Activated CD8-positive, alpha-beta memory T cell treated with anti-CD3 and anti-CD28 coated beads for 36 hours (primary cell): Measurements from ENCODE around the gene PLD1. TPM values are rescaled to one million over a fixed set of nuclear protein-coding genes. Genes with fewer than 3 reads are reported as not detected.
"Not testable (repeated sequence)": the region's sequence is repeated elsewhere in the genome, so short reads cannot be mapped to it uniquely, and the experiment has no call there.

Experiments
- CTCF ChIA-PET: fragments of 350-600 bp; sonication (Branson Sonifier 250); formaldehyde crosslinking; loops from one replicate; lab custom pipeline; 2021; ENCODE audit warnings: antibody characterized with exemption; lab: Charles Lee
- POLR2A ChIA-PET: fragments of 350-600 bp; sonication (Branson Sonifier 250); formaldehyde crosslinking; loops from one replicate; lab custom pipeline; 2021; ENCODE audit warnings: antibody characterized with exemption; lab: Charles Lee
- total RNA-seq, 2 experiments: library from RNA; stranded (reverse); gene quantifications; one replicate each; pipeline ENCODE4 v1.2.3, GENCODE V29; 2021

The PLD1 gene
- total RNA-seq, 2 experiments from 2014 or later = 0.19 to 0.80 TPM

- CTCF ChIA-PET = no interaction called here
- POLR2A ChIA-PET = no interaction called here
These were observed 77.5 kb downstream of the PLD1 start for GRCh38 chr3:171732756-171733155.

GRCh38 chr3:171731691-171732090 is 78.6 kb downstream of the PLD1 start:
- POLR2A ChIA-PET = no interaction called here
- CTCF ChIA-PET = no interaction called here

DNA sequence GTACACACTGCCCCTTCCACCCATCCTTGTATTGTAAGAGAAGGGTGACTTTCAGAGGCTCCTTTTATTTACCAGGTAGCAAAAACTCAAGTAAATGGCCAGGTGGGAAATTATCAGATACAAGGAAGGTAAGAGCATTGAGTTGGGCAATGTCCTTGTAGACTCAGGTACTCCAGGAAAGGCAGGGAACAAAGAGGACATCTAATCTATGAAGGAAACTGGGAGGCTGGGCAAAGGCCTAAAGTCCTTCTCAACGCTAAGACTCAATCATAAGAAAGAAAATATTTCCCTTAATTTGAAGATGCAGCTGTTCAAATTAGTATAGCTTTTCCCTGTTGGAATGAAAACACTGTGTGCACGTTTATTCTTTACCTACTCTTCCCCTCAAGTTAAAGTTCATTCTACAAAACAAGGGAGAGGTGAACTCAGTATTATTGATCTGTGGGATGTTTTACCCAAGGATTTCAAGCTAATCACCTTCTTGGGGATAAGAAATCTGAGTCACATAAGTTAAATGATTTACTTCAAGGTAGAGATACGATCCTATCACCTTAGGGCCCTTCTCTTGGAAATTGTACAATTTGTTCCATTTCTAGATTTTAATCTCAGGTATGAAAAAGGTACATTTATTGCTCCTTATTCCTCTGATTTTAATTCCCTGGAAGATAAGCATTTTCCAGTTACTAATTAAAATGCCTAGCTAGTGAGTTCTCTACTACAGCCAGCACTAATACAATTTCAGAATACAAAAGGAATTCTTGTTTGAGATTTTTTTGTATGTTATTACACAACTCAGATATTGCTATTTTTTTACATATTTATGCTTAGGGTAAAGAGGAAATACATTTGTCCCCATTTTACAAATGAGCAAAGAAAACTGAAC is 80.6 kb downstream of the PLD1 start:
- CTCF ChIA-PET = no interaction called here
- POLR2A ChIA-PET = no interaction called here

DNA sequence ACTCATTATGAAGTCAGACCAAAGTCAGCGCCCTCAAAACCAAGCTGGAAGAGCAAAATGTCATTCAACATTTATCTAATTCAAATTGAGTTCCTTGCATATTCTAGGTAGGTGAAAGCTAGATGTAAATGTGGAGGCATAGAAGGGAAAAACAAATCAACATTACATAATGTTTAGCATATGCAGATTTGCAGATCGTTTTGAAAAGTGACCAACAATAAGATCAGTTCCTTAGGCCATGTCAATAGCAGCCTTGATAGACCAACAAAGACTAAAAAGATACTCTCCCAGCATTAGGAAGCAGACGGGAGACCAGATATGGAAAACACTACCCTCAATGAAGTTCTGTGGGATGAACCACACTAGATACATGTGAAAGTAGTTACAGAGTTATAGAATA is 83.0 kb downstream of the PLD1 start:
- ChIA-PET POLR2A (no interaction called here), CTCF (no interaction called here)

- POLR2A ChIA-PET = no interaction called here
- CTCF ChIA-PET = no interaction called here
These were observed 91.6 kb downstream of the PLD1 start for GRCh38 chr3:171718493-171719185.

GRCh38 chr3:171715155-171715554 is 95.1 kb downstream of the PLD1 start:
- POLR2A ChIA-PET = no interaction called here
- CTCF ChIA-PET = interaction anchor here (1.1 kb wide), 1 partner anchor 11 kb away, joined by 3 read pairs; no protein-coding TSS in a partner anchor

- CTCF ChIA-PET = no interaction called here
- POLR2A ChIA-PET = interaction anchor here (0.6 kb wide), 1 partner anchor 708 kb away, joined by 3 read pairs; no protein-coding TSS in a partner anchor
These were observed 97.9 kb downstream of the PLD1 start for GRCh38 chr3:171712171-171712938.

GRCh38 chr3:171711461-171712170 is 98.7 kb downstream of the PLD1 start:
- ChIA-PET POLR2A (interaction anchor here (0.6 kb wide), 1 partner anchor 707 kb away, joined by 3 read pairs; no protein-coding TSS in a partner anchor), CTCF (interaction anchor here (0.7 kb wide), 2 partner anchors 74 to 753 kb away, joined by 6 read pairs; no protein-coding TSS in a partner anchor)

DNA sequence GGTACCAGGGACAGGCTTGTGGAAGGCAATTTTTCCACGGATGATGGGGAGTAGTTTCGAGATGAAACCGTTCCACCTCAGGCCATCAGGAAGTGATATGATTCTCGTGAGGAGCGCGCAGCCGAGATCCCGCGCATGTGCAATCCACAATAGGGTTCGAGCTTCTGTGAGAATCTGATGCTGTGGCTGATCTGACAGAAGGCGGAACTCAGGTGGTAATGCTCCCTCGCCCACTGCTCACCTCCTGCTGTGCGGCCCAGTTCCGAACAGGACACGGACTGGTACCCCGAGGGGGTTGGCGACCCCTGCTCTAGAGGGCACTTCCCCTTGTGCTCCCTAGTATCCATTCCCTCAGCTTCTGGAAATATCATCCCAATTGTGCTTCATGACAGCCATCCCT is 99.9 kb downstream of the PLD1 start:
- POLR2A ChIA-PET = no interaction called here
- CTCF ChIA-PET = no interaction called here

- ChIA-PET POLR2A (no interaction called here), CTCF (no interaction called here)
These were observed 105.5 kb downstream of the PLD1 start for GRCh38 chr3:171704814-171705213.

GRCh38 chr3:171704002-171704401 is 106.3 kb downstream of the PLD1 start:
- POLR2A ChIA-PET = no interaction called here
- CTCF ChIA-PET = interaction anchor here (0.7 kb wide), 1 partner anchor 11 kb away, joined by 3 read pairs; no protein-coding TSS in a partner anchor

DNA sequence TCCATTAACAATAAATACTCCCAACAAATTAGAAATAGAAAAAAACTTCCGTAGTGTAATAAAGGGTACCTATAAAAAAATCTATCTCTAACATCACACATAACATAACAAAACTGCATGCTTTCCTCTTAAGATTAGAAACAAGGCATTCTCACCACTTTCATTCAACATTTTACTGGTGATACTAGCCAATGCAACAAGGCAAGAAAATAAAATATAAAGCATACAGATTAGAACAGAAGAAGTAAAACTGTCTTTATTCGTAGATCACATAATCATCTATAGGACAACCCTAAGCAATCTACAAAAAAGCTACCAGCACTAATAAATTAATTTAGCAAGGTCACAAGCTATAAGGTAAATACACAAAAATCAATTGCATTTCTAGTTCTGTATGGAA is 107.1 kb downstream of the PLD1 start:
- ChIA-PET POLR2A (no interaction called here), CTCF (no interaction called here)

GRCh38 chr3:171700653-171701052 is 109.6 kb downstream of the PLD1 start:
- ChIA-PET CTCF (no interaction called here), POLR2A (no interaction called here)

- POLR2A ChIA-PET = no interaction called here
- CTCF ChIA-PET = interaction anchor here (0.8 kb wide), 1 partner anchor 642 kb away, joined by 3 read pairs; no protein-coding TSS in a partner anchor
These were observed 110.1 kb downstream of the PLD1 start for GRCh38 chr3:171700157-171700556.

- ChIA-PET POLR2A (no interaction called here), CTCF (interaction anchor here (0.8 kb wide), 1 partner anchor 642 kb away, joined by 3 read pairs; no protein-coding TSS in a partner anchor)
These were observed 110.7 kb downstream of the PLD1 start for GRCh38 chr3:171699601-171700000.

DNA sequence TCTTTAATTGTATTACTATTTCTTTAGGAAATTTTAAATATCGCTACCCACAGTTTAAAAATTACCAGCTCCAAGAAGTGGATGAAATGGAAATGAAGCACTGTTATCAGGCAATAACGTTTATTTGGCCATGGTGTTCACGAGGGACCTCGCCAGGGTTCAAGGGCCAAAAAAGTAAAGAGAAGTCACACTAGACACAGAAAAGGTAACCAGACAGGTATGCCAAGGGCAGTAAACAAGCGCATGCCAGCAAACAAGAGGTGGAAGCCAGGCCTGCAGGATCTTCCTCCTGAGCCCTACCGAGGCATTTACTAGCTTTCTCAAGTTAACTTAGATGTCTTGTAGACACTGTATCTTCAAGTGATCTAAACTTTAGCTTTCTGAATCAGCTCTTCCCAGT is 113.5 kb downstream of the PLD1 start:
- POLR2A ChIA-PET = no interaction called here
- CTCF ChIA-PET = no interaction called here

DNA sequence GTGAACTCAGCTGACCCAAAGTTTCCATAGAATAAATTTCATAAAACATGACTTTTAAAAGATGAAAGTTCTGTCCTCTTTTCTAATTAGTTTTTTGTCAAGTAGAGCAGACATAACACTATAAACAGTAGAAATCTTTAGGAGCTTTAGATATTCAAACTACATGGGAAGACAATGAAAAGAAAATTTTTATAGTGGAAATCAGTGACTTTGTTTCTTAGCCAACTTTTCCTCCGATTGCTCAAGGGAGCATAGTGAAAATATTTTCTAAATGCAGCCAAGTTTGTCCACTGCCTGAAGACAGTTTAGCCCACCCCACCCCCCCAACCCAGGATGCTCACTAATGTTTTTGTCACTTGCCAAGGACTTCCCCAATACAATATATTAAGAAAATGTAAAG is 114.9 kb downstream of the PLD1 start:
- ChIA-PET POLR2A (no interaction called here), CTCF (no interaction called here)

GRCh38 chr3:171694888-171695287 is 115.4 kb downstream of the PLD1 start:
- ChIA-PET CTCF (no interaction called here), POLR2A (no interaction called here)

DNA sequence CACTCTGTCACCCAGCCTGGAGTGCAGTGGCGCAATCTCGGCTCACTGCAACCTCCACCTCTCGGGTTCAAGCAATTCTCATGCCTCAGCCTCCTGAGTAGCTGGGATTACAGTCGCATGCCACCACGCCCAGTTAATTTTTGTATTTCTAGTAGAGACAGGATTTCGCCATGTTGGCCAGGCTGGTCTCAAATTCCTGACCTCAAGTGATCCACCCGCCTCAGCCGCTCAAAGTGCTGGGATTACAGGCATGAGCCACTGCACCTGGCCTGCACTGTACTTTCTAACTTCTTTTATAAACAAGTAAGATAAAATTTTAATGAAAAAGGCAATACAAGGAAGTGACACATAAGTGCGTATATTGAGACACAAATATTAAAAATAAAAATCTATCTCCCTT is 117.7 kb downstream of the PLD1 start:
- POLR2A ChIA-PET = not testable (repeated sequence)
- CTCF ChIA-PET = interaction anchor here (0.6 kb wide), 1 partner anchor 47 kb away, joined by 5 read pairs; no protein-coding TSS in a partner anchor
